B cell (primary cell): ENCODE data around the gene SFXN1. TPM values are rescaled to one million over a fixed set of nuclear protein-coding genes. Genes with fewer than 3 reads are reported as not detected.

Experiments used
- ATAC-seq: fragments of 200-7000 bp; cut with Tn5 transposase; one replicate; pipeline ENCODE4 v1.10.0; 2021; ENCODE audit warnings: low read depth, mild to moderate bottlenecking, moderate number of reproducible peaks, moderate library complexity
- CTCF ChIA-PET: fragments of 350-600 bp; sonication (Branson Sonifier 250); formaldehyde crosslinking; loops from one replicate; lab custom pipeline; 2021; ENCODE audit warnings: antibody characterized with exemption, inconsistent platforms; lab: Charles Lee
- POLR2A ChIA-PET: fragments of 350-600 bp; sonication (Branson Sonifier 250); formaldehyde crosslinking; loops from one replicate; lab custom pipeline; 2021; ENCODE audit warnings: antibody characterized with exemption; lab: Charles Lee
- DNase-seq: peaks from one replicate; pipeline ENCODE4 v3.0.0; 2013
- H2AFZ ChIP-seq: 2 replicates; pipeline ENCODE4 v1.6.1; 2012; ENCODE audit warnings: mild to moderate bottlenecking, low read depth, low read length; ENCODE audit not compliant: insufficient read depth, poor library complexity, severe bottlenecking
- H3K27ac ChIP-seq, 2 donors: 1 replicate in 1 of 2; 2 replicates in 1 of 2; pipeline ENCODE4 v1.5.1; 2012 to 2013; ENCODE audit warnings: low read length in 2 of 2, mild to moderate bottlenecking in 2 of 2, moderate library complexity in 1 of 2
- H3K27me3 ChIP-seq, 4 experiments: fragments of 200-600 bp in 1 of 4; sonication (generic) in 1 of 4; replicated peaks in 1 of 4; 1 replicate in 2 of 4; 2 replicates in 2 of 4; pipeline versions ENCODE4 v1.6.1 to v1.7.0; 2013 to 2016; ENCODE audit warnings: low read length in 3 of 4, mild to moderate bottlenecking in 2 of 4, mixed read lengths in 1 of 4, moderate library complexity in 1 of 4; ENCODE audit not compliant: insufficient read depth in 4 of 4, control insufficient read depth in 3 of 4; ENCODE audit errors: control extremely low read depth in 1 of 4
- H3K36me3 ChIP-seq, 2 experiments: replicated peaks in 1 of 2; 1 replicate in 1 of 2; 2 replicates in 1 of 2; pipeline versions ENCODE4 v1.6.1 to v1.7.1; 2013; ENCODE audit warnings: low read length in 1 of 2; ENCODE audit not compliant: insufficient read depth in 2 of 2, control insufficient read depth in 1 of 2; ENCODE audit errors: control extremely low read depth in 1 of 2, extremely low read depth in 1 of 2
- H3K4me1 ChIP-seq, 2 donors: fragments of 200-600 bp in 1 of 2; sonication (generic) in 1 of 2; 1 replicate in 1 of 2; 2 replicates in 1 of 2; pipeline versions ENCODE4 v1.5.1 to v1.6.1; 2013 to 2017; ENCODE audit warnings: low read length in 2 of 2; ENCODE audit not compliant: control insufficient read depth in 2 of 2, insufficient read depth in 2 of 2
- H3K4me2 ChIP-seq: replicated peaks from 2 replicates; pipeline ENCODE3; 2012; ENCODE audit warnings: mild to moderate bottlenecking, low read depth, low read length; ENCODE audit not compliant: poor library complexity, severe bottlenecking
- H3K4me3 ChIP-seq, 5 experiments: fragments of 200-600 bp in 1 of 5; sonication (generic) in 1 of 5; 1 replicate in 3 of 5; 2 replicates in 2 of 5; pipeline versions ENCODE4 v1.5.1 to v1.7.0; 2011 to 2016; ENCODE audit warnings: low read length in 4 of 5, mild to moderate bottlenecking in 4 of 5, low read depth in 2 of 5, control low read depth in 1 of 5, moderate library complexity in 1 of 5; ENCODE audit not compliant: insufficient read depth in 1 of 5; ENCODE audit errors: control extremely low read depth in 1 of 5, extremely low read depth in 1 of 5
- H3K79me2 ChIP-seq: fragments of 200-600 bp; sonication (generic); one replicate; pipeline ENCODE4 v1.6.0; 2016; ENCODE audit warnings: low read length; ENCODE audit not compliant: control insufficient read depth, insufficient read depth
- H3K9ac ChIP-seq: fragments of 200-600 bp; sonication (generic); 2 replicates; pipeline ENCODE4 v1.6.1; 2017; ENCODE audit warnings: mild to moderate bottlenecking, low read length, moderate library complexity
- H3K9me3 ChIP-seq, 3 donors: one replicate each; pipeline versions ENCODE4 v1.6.1 to v1.7.1; 2013; ENCODE audit warnings: low read length in 2 of 3; ENCODE audit not compliant: control insufficient read depth in 2 of 3, insufficient read depth in 1 of 3; ENCODE audit errors: control extremely low read depth in 1 of 3
- H4K20me1 ChIP-seq: 2 replicates; pipeline ENCODE4 v1.6.0; 2012; ENCODE audit warnings: mild to moderate bottlenecking, low read length; ENCODE audit not compliant: insufficient read depth, control insufficient read depth, poor library complexity, severe bottlenecking
- H3K27ac Mint-ChIP-seq: one replicate; pipeline ENCODE4 v1.8.0; 2021; ENCODE audit warnings: mixed read lengths
- H3K27me3 Mint-ChIP-seq: one replicate; pipeline ENCODE4 v1.8.0; 2021; ENCODE audit warnings: mixed read lengths
- H3K4me1 Mint-ChIP-seq: one replicate; pipeline ENCODE4 v1.8.0; 2021; ENCODE audit warnings: mixed read lengths
- H3K4me3 Mint-ChIP-seq: one replicate; pipeline ENCODE4 v1.8.0; 2021; ENCODE audit warnings: mixed read lengths
- H3K9me3 Mint-ChIP-seq: one replicate; pipeline ENCODE4 v1.8.0; 2022; ENCODE audit warnings: mixed read lengths; ENCODE audit not compliant: insufficient read depth
- EZH2 ChIP-seq: IDR thresholded peaks from 2 replicates; pipeline ENCODE4 v1.6.1; 2012; ENCODE audit warnings: borderline replicate concordance, low read depth, mild to moderate bottlenecking, moderate library complexity, low read length; ENCODE audit not compliant: insufficient read depth, poor library complexity, severe bottlenecking
- WGBS: methylation state at CpG from one replicate; pipeline ENCODE4 v1.1.5; 2013; ENCODE audit warnings: missing lambda C conversion rate; ENCODE audit not compliant: insufficient coverage; 5-methylcytosine and 5-hydroxymethylcytosine counted together
- intact Hi-C: fragments of 100-400 bp; cut with micrococcal nuclease; formaldehyde crosslinking; loops from one replicate; pipeline ENCODE4 v1.10.0; 2022
- polyA plus RNA-seq: library from polyadenylated mRNA; depleted of rRNA; stranded (reverse); fragments of >200 nt; gene quantifications from 2 replicates; pipeline ENCODE4 v1.2.3, GENCODE V29; 2012
- total RNA-seq, 2 donors: library from RNA; stranded (reverse); fragments of 120-200 nt in 1 of 2; gene quantifications; 1 replicate in 1 of 2; 2 replicates in 1 of 2; pipeline versions ENCODE4 v1.2.3 to v1.2.4, GENCODE V29; 2013 to 2022
- TF ChIP-seq, protein P1 (sequence below): fragments of 200-600 bp; IDR thresholded peaks from one replicate; pipeline ENCODE4 v1.8.0; 2022; ENCODE audit warnings: antibody characterized with exemption, mild to moderate bottlenecking

SFXN1 gene
- total and polyA plus RNA-seq, 2 donors (not counting 1 experiment from before 2014, with no cell fraction given), result 16.4 to 30.5 TPM

DNA sequence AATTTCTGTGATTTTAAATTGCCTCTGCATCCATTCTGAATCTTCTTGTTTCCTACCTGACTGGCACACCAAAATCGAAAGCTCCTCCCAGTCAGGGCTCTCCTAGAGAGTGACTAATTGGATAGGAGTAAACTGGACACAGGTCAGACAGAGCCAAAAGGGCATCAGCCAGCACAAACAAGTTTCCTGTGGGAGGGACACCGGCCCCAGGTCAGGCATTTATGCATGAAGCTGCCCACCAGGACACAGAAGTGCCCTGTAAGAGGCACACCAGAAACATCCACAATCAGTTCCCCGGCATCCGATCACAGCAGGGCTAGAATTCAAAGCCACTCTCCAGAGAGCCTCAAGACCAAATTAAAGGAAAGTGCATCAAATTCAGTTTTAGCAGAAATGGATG is 78.4 kb downstream of the SFXN1 start:
- Histone ChIP-seq H3K27me3 (no peaks in the 10 kb centered on the region), H3K27ac (no peak overlapping the region), H3K9me3 (no peaks in the 10 kb centered on the region), H4K20me1 (no peaks in the 10 kb centered on the region), H3K4me1 (no peaks in the 10 kb centered on the region), H2AFZ (no peak overlapping the region), H3K79me2 (no peaks in the 10 kb centered on the region), H3K36me3 (no peaks in the 10 kb centered on the region), H3K4me2 (no peak overlapping the region), H3K9ac (no peak overlapping the region), H3K4me3 (no peak overlapping the region)
- no peak for DNase-seq
- Mint-ChIP-seq H3K4me1 (no peaks in the 10 kb centered on the region), H3K4me3 (no peak overlapping the region), H3K27me3 (peaks cover 35% of the 10 kb centered on the region), H3K9me3 (no peaks in the 10 kb centered on the region), H3K27ac (no peak overlapping the region)
- TF ChIP-seq, protein P1, sequence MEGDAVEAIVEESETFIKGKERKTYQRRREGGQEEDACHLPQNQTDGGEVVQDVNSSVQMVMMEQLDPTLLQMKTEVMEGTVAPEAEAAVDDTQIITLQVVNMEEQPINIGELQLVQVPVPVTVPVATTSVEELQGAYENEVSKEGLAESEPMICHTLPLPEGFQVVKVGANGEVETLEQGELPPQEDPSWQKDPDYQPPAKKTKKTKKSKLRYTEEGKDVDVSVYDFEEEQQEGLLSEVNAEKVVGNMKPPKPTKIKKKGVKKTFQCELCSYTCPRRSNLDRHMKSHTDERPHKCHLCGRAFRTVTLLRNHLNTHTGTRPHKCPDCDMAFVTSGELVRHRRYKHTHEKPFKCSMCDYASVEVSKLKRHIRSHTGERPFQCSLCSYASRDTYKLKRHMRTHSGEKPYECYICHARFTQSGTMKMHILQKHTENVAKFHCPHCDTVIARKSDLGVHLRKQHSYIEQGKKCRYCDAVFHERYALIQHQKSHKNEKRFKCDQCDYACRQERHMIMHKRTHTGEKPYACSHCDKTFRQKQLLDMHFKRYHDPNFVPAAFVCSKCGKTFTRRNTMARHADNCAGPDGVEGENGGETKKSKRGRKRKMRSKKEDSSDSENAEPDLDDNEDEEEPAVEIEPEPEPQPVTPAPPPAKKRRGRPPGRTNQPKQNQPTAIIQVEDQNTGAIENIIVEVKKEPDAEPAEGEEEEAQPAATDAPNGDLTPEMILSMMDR, result no peak
- no peak for TF ChIP-seq EZH2
- no peak for ATAC-seq
- 86% methylated on average over 3 of the region's 4 CpGs for WGBS
- POLR2A ChIA-PET, result no interaction called here
- intact Hi-C loops, result no loop called here
- CTCF ChIA-PET, result no interaction called here

DNA sequence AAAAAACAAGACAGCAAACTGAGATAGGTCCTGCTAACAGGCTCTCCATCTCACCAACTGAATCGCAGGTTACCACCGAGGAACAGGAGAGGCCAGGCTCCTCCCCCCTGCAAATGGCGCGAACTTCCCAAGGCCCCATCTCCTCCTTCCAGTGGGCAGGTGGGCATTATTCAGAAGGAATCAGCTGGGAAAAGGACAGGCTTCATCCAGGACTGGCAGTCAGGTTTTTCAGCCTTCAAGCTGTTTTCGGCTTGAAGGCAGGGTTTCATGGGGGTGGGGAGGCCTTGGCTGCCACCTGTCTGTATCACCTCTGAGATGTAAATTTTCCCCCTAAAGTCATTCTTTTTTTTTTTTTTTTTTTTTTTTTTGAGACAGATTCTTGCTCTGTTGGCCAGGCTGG is 79.4 kb downstream of the SFXN1 start:
- Mint-ChIP-seq H3K4me1 (no peaks in the 10 kb centered on the region), H3K27ac (no peak overlapping the region), H3K9me3 (no peaks in the 10 kb centered on the region), H3K4me3 (no peak overlapping the region), H3K27me3 (peaks cover 32% of the 10 kb centered on the region)
- ChIA-PET POLR2A (no interaction called here), CTCF (no interaction called here)
- intact Hi-C loops, result no loop called here
- no peaks in the 10 kb centered on the region for H3K9me3 ChIP-seq
- H3K4me1 ChIP-seq, result no peaks in the 10 kb centered on the region
- TF ChIP-seq, protein P1, result no peak
- TF ChIP-seq EZH2, result no peak
- no peak overlapping the region for H3K27ac ChIP-seq
- 100% methylated on average over 1 of the region's 5 CpGs for WGBS
- no peak overlapping the region for H3K4me2 ChIP-seq
- no peak overlapping the region for H3K9ac ChIP-seq
- no peaks in the 10 kb centered on the region for H3K27me3 ChIP-seq
- ATAC-seq, result no peak
- no peak overlapping the region for H3K4me3 ChIP-seq
- no peak for DNase-seq
- no peak overlapping the region for H2AFZ ChIP-seq
- no peaks in the 10 kb centered on the region for H3K79me2 ChIP-seq
- H3K36me3 ChIP-seq, result no peaks in the 10 kb centered on the region
- no peaks in the 10 kb centered on the region for H4K20me1 ChIP-seq
